Fibroblast of the aortic adventitia (primary cell): Measurements from ENCODE around the gene TCF12. TPM values are rescaled to one million over a fixed set of nuclear protein-coding genes. Genes with fewer than 3 reads are reported as not detected.
"Not testable (repeated sequence)": the region's sequence is repeated elsewhere in the genome, so short reads cannot be mapped to it uniquely, and the experiment has no call there.

Experiments
- DNase-seq: peaks from one replicate; pipeline ENCODE4 v3.0.0-alpha.2; 2010; ENCODE audit warnings: low read depth
- H3K4me3 ChIP-seq: 2 replicates; pipeline ENCODE4 v1.5.1; 2011; ENCODE audit warnings: low read depth, mild to moderate bottlenecking, control low read depth, low read length, moderate library complexity
- CTCF ChIP-seq: IDR thresholded peaks from 2 replicates; pipeline ENCODE4 v1.5.1; 2011; ENCODE audit warnings: mild to moderate bottlenecking, low read length, control low read depth, inconsistent platforms; ENCODE audit not compliant: insufficient read depth
- total RNA-seq: library from RNA; depleted of rRNA; stranded (reverse); fragments of >200 nt; gene quantifications from 2 replicates; pipeline ENCODE4 v1.2.3, GENCODE V29; 2012; ENCODE audit warnings: low replicate concordance

The TCF12 gene
- total RNA-seq, 1 donor: 89.2 TPM

- H3K4me3 ChIP-seq: no peak overlapping the region
Observed at GRCh38 chr15:57094321-57095257, 176.1 kb downstream of the TCF12 start.

GRCh38 chr15:57095896-57096295 lies 177.5 kb downstream of the TCF12 start:
- no peak overlapping the region for H3K4me3 ChIP-seq
- TF ChIP-seq CTCF: no peak
- no peak for DNase-seq

More at GRCh38 chr15:57094321-57095257, 176.1 kb downstream of the TCF12 start:
- no peak for TF ChIP-seq CTCF
- DNase-seq: no peak

GRCh38 chr15:57097246-57097645 lies 178.8 kb downstream of the TCF12 start:
- TF ChIP-seq CTCF: no peak

GRCh38 chr15:57097919-57098543 lies 179.6 kb downstream of the TCF12 start:
- not testable (repeated sequence) for DNase-seq, H3K4me3 ChIP-seq

More at GRCh38 chr15:57097246-57097645, 178.8 kb downstream of the TCF12 start:
- H3K4me3 ChIP-seq: no peak overlapping the region
- DNase-seq: no peak

- no peak overlapping the region for H3K4me3 ChIP-seq
- no peak for DNase-seq
- TF ChIP-seq CTCF: no peak
Observed at GRCh38 chr15:57098896-57099295, 180.5 kb downstream of the TCF12 start.

GRCh38 chr15:57100136-57100539 lies 181.7 kb downstream of the TCF12 start:
- no peak for TF ChIP-seq CTCF
- H3K4me3 ChIP-seq: no peak overlapping the region
- DNase-seq: no peak

GRCh38 chr15:57102858-57103257 lies 184.4 kb downstream of the TCF12 start:
- no peak for TF ChIP-seq CTCF
- H3K4me3 ChIP-seq: no peak overlapping the region
- no peak for DNase-seq
